IgD-negative memory B cell (primary cell): ENCODE results near the gene VIPR1. TPM values are rescaled to one million over a fixed set of nuclear protein-coding genes. Genes with fewer than 3 reads are reported as not detected.
A peak's percentile ranks its signal among the peaks of the same experiment; 100 is the strongest.

ENCODE experiments used
- H3K27ac Mint-ChIP-seq, 3 donors: one replicate each; pipeline ENCODE4 v1.8.0; 2020 to 2022; ENCODE audit warnings: mild to moderate bottlenecking in 3 of 3, mixed read lengths in 3 of 3, moderate library complexity in 1 of 3
- H3K27me3 Mint-ChIP-seq: one replicate; pipeline ENCODE4 v1.8.0; 2021; ENCODE audit warnings: mixed read lengths
- H3K36me3 Mint-ChIP-seq: one replicate; pipeline ENCODE4 v1.8.0; 2020; ENCODE audit warnings: mild to moderate bottlenecking, mixed read lengths
- H3K4me1 Mint-ChIP-seq, 3 donors: one replicate each; pipeline ENCODE4 v1.8.0; 2020 to 2022; ENCODE audit warnings: mixed read lengths in 3 of 3, mild to moderate bottlenecking in 1 of 3
- H3K4me3 Mint-ChIP-seq, 4 donors: one replicate each; pipeline ENCODE4 v1.8.0; 2020 to 2022; ENCODE audit warnings: mild to moderate bottlenecking in 4 of 4, mixed read lengths in 4 of 4, moderate library complexity in 3 of 4
- H3K9me3 Mint-ChIP-seq, 3 donors: one replicate each; pipeline ENCODE4 v1.8.0; 2020 to 2021; ENCODE audit warnings: mixed read lengths in 3 of 3, mild to moderate bottlenecking in 1 of 3
- polyA plus RNA-seq: library from polyadenylated mRNA; unstranded; fragments of 300-500 nt; fragmentation: Illumina TruSeq; gene quantifications from one replicate; pipeline ENCODE4 v1.2.3, GENCODE V29; 2021

The VIPR1 gene
- polyA plus RNA-seq, 1 donor from 2014 or later, result 3.1 TPM

DNA sequence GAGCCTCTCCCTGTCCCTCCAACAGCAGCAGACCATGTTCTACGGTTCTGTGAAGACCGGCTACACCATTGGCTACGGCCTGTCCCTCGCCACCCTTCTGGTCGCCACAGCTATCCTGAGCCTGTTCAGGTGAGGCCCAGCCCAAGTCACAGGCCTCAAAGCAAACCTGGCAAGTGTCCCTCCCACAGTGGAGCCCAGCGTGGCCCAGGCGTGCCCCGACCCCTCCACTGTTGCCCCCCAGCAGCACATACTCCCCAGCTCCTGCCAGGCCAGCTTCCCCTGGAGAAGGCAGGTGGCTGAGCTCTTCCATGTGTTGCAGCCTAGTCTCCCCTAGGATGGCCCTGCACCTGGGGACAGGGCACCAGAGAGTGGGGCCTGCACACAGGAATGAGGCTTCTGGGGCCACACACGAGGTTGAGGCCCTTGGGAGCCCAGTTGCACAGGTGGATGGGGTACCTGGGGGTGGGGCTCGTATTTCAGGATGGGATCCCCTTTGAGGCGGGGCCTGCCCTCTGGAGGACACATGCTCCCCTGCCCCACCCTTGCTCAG lies 25.0 kb downstream of the VIPR1 start:
- Mint-ChIP-seq H3K27me3 (peaks cover 3% of the 10 kb centered on the region), H3K27ac (peak overlapping the region in 1 of 3 donors; percentile 77), H3K36me3 (peaks cover 2% of the 10 kb centered on the region), H3K4me3 (no peak overlapping the region), H3K4me1 (peaks cover 0 to 11% (median 9%) of the 10 kb centered on the region in 3 donors), H3K9me3 (no peaks in the 10 kb centered on the region)

DNA sequence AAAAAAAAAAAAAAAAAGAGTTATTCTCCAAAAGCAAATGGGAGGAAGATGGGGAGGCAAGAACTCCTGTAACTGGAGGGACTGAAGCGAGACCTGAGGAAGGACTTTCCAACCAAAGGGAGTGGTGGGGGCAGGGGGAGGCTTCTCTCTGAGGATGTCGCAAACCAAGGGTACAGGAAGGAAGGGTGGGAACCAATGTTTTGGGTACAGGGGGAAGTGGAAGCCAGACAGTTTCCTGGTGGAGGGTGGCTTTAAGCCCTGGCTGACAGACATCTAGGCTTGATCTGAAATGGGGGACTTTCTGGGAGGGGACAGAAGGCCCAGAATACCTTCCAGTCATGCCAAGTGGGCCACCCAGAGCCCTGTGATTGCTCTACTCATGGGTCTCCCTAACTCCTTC lies 27.0 kb downstream of the VIPR1 start:
- Mint-ChIP-seq H3K27me3 (peaks cover 3% of the 10 kb centered on the region), H3K4me3 (peak overlapping the region in 1 of 4 donors; percentile 21), H3K9me3 (no peaks in the 10 kb centered on the region), H3K4me1 (peaks cover 0 to 11% (median 9%) of the 10 kb centered on the region in 3 donors), H3K27ac (no peak overlapping the region), H3K36me3 (peaks cover 2% of the 10 kb centered on the region)

DNA sequence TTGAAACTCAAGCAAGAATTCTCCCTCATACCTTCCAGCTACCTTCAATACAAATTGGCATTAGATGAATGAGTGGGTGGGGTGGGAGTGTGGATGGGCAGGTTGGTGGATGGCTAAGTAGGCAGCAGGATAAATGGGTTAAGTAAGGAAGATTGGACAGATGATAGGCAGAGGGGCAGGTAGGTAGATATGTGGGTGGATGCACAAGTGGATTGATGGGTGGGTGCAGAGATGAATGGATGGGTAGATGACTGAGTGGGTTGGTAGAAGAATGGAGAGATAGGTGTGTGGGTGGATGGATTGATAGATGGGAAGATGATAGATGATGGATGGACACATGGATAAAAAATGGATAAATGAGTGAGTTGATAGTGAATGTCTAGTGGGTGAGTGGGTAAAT lies 27.6 kb downstream of the VIPR1 start:
- peaks cover 3% of the 10 kb centered on the region for H3K27me3 Mint-ChIP-seq
- no peaks in the 10 kb centered on the region for H3K9me3 Mint-ChIP-seq
- peak overlapping the region in 1 of 4 donors; percentile 21 for H3K4me3 Mint-ChIP-seq
- peaks cover 0 to 11% (median 9%) of the 10 kb centered on the region in 3 donors for H3K4me1 Mint-ChIP-seq
- no peaks in the 10 kb centered on the region for H3K36me3 Mint-ChIP-seq
- H3K27ac Mint-ChIP-seq, result no peak overlapping the region

DNA sequence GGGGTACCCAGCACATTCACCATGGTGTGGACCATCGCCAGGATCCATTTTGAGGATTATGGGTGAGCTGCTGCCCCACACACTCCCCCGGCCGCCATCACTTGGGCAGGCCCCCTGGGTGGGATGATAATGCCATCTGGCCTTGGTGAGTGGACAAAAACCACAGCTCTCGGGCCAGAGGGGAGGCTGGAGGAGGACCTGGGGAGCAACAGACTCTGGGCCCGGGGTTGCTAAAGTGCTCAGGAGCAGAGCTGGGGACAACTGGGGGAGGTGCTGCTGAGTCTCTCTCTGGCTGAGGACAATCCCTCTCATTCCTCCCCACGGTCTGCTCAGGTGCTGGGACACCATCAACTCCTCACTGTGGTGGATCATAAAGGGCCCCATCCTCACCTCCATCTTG lies 29.0 kb downstream of the VIPR1 start:
- Mint-ChIP-seq H3K27me3 (peaks cover 3% of the 10 kb centered on the region), H3K9me3 (no peaks in the 10 kb centered on the region), H3K4me3 (no peak overlapping the region), H3K4me1 (peaks cover 0 to 11% (median 9%) of the 10 kb centered on the region in 3 donors), H3K36me3 (no peaks in the 10 kb centered on the region), H3K27ac (no peak overlapping the region)

DNA sequence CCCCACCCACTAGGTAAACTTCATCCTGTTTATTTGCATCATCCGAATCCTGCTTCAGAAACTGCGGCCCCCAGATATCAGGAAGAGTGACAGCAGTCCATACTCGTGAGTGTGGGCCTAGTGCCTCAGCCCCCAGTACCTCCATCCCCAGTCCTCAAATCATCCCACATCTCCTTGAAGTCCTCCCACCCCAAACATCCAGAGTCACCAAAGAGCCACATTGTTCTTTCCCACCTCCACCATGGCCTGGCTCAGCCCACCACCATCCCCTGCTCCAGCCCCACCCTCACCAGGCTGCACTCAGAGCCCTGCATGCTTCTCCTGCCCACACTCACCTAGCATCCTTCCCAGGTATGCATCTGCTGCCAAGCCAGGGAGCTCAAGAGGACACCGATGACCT lies 29.8 kb downstream of the VIPR1 start:
- H3K27me3 Mint-ChIP-seq, result peaks cover 3% of the 10 kb centered on the region
- H3K4me1 Mint-ChIP-seq, result peaks cover 0 to 11% (median 9%) of the 10 kb centered on the region in 3 donors
- H3K36me3 Mint-ChIP-seq, result no peaks in the 10 kb centered on the region
- H3K9me3 Mint-ChIP-seq, result no peaks in the 10 kb centered on the region
- H3K27ac Mint-ChIP-seq, result no peak overlapping the region
- H3K4me3 Mint-ChIP-seq, result no peak overlapping the region

DNA sequence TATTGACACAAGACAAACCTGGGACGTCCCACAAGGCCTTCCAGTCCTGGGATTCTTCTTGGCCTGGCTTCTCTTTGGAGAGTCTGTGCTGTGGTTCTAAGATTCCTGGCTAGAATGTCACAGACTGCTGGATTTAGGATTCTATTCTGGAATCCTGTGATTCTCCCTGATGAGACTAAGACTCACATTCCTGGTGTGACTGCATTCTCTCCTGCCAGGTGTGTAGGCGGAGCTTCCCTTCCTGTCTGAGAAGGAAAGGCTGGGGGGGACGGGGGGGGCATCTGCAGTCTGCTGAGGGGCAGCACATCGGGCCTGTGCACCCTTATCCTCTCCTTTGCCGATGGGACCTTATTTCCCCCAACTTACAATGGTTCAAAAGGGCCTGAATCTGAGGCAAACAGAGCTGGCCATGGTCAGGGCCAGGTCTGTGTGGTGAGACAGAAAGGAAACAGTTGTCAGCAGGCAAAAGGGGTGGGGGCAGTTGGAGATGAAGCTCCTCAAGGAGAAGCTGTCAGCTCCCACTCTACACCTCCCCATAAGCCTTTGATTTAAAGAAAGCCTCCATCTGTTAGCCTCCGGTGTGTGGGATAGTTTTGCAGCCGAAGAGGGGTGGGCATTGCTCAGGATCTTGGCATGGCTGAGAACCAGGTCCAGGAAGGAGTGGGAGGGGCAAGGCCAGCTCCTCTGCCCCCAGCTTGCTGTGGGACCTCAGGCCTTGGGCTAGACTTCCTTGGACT lies 30.9 kb downstream of the VIPR1 start:
- H3K9me3 Mint-ChIP-seq, result no peaks in the 10 kb centered on the region
- no peaks in the 10 kb centered on the region for H3K36me3 Mint-ChIP-seq
- peak overlapping the region in 1 of 3 donors; percentile 44 for H3K27ac Mint-ChIP-seq
- peaks cover 2% of the 10 kb centered on the region for H3K27me3 Mint-ChIP-seq
- peaks cover 0 to 11% (median 9%) of the 10 kb centered on the region in 3 donors for H3K4me1 Mint-ChIP-seq
- H3K4me3 Mint-ChIP-seq, result no peak overlapping the region

DNA sequence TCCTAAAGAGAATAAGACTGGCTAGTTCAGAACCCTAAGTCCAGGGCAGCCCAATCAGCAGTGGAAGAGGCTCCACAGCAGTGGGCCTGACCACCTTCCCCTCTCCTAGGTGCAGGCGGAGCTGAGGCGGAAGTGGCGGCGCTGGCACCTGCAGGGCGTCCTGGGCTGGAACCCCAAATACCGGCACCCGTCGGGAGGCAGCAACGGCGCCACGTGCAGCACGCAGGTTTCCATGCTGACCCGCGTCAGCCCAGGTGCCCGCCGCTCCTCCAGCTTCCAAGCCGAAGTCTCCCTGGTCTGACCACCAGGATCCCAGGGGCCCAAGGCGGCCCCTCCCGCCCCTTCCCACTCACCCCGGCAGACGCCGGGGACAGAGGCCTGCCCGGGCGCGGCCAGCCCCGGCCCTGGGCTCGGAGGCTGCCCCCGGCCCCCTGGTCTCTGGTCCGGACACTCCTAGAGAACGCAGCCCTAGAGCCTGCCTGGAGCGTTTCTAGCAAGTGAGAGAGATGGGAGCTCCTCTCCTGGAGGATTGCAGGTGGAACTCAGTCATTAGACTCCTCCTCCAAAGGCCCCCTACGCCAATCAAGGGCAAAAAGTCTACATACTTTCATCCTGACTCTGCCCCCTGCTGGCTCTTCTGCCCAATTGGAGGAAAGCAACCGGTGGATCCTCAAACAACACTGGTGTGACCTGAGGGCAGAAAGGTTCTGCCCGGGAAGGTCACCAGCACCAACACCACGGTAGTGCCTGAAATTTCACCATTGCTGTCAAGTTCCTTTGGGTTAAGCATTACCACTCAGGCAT lies 33.7 kb downstream of the VIPR1 start:
- no peak overlapping the region for H3K4me3 Mint-ChIP-seq
- peaks cover 2% of the 10 kb centered on the region for H3K27me3 Mint-ChIP-seq
- no peaks in the 10 kb centered on the region for H3K4me1 Mint-ChIP-seq
- H3K27ac Mint-ChIP-seq, result peak overlapping the region in 1 of 3 donors; percentile 77
- H3K9me3 Mint-ChIP-seq, result no peaks in the 10 kb centered on the region
- H3K36me3 Mint-ChIP-seq, result no peaks in the 10 kb centered on the region

DNA sequence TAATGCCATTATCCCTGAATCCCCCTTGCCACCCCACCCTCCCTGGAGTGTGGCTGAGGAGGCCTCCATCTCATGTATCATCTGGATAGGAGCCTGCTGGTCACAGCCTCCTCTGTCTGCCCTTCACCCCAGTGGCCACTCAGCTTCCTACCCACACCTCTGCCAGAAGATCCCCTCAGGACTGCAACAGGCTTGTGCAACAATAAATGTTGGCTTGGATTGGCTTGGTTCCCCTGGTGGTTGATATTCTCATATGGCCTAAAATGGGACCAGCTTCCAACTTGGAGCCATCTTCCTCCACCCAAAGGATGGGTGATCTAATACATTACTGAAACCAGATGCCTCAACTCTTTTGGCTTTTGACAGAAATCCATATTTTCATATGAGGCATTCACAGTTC lies 34.9 kb downstream of the VIPR1 start:
- Mint-ChIP-seq H3K27me3 (peaks cover 2% of the 10 kb centered on the region), H3K9me3 (no peaks in the 10 kb centered on the region), H3K27ac (no peak overlapping the region), H3K4me3 (no peak overlapping the region), H3K4me1 (no peaks in the 10 kb centered on the region), H3K36me3 (no peaks in the 10 kb centered on the region)

DNA sequence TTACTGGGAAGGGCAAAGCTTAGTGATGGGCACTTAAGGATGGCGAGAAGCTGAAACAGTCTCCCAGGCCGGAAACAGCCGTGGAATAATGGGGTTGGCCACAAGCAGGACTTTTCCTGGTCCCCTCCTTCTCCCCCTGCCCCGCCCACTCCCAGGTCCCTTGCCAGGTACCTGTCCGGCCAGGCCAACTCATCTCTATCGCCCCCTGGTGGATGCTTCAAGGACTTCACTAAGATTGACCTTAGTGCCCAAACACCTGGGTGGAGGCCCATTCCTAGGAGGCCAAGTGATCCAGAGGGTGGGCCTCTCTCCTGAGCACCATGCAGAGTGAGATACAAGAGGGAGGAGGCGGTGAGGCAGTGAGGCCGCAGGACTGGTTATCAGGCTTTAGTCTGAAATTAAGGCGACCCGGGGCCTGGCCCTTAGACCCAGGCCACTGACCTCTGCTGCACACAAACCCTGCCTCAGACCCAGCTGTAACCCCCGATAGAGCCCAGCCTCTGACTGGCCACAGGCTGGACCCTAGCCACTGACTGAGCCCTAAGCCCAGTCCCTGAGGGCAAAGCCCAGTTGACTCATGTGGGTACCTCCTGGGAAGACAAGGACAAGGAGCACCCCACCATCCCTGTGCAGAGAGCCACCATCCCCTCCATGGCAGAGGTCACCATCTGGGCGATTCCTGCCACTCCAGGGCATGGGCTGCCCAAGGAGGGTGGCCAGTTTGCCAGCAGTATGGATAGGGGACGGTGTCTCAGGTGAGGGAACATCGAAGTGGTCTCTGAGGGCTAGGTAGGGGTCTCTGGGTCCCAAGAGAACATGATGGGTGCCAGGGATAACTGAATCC lies 37.6 kb downstream of the VIPR1 start:
- Mint-ChIP-seq H3K4me3 (no peak overlapping the region), H3K9me3 (no peaks in the 10 kb centered on the region), H3K36me3 (no peaks in the 10 kb centered on the region), H3K4me1 (no peaks in the 10 kb centered on the region), H3K27ac (no peak overlapping the region), H3K27me3 (peaks cover 2% of the 10 kb centered on the region)

DNA sequence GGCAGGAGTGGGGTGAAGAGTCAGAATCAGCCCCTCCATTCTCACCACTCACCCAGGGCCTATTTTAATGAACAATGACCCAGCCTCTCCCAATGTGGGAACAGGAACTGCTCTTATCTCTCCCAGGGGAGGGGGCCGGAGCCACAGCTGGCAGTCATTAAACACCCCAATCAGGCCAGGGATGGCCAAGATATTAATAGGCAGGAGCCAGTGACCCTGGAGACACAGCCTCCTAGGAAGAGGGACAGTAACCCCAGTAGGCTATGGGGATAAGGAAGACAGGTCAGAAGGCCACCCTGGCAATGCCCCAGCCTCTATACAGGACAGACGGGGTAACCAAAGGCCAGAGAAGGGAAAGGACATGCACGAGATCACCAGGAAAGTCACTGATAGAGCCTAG lies 38.6 kb downstream of the VIPR1 start:
- Mint-ChIP-seq H3K27ac (no peak overlapping the region), H3K4me1 (no peaks in the 10 kb centered on the region), H3K27me3 (peaks cover 2% of the 10 kb centered on the region), H3K4me3 (no peak overlapping the region), H3K9me3 (no peaks in the 10 kb centered on the region), H3K36me3 (peaks cover 1% of the 10 kb centered on the region)

DNA sequence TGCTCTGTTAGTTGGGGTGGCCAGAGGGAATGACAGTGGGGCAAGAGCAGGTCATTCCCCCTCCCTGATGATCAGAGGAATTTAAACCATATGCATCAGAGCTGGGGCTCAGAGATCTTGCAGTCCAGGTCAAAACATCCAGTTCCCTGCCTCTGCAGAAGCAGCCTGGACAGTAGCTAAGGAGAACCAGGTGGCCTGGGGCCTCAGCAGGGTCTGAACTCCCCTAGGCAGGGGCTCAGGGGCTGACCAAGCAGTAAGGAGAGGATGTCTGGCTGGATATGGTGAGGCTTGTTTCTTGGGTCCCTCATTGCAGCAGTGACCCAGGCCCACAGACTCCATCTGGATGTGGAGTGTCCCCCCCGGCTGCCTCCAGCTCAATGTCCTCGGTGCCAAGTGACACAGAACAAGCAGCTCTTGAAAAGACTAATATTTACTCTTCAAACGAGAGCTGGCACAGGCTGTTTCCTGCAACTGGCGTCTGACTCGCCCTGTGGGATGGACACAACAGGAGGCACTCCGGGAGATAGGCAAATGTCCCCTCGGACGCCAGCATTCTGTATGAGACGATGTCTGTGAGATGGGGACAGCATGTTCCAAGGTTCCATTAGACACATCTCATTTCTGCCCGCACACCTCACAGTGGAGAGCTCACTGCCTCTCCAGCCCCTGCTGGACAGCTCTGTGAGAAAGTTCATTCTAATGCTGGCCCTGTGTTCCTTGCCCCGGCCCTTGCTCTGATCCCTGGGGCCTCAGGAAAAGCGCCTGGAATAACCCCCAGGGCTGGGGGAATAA lies 42.2 kb downstream of the VIPR1 start:
- no peaks in the 10 kb centered on the region for H3K9me3 Mint-ChIP-seq
- H3K27ac Mint-ChIP-seq, result no peak overlapping the region
- no peak overlapping the region for H3K4me3 Mint-ChIP-seq
- H3K4me1 Mint-ChIP-seq, result no peaks in the 10 kb centered on the region
- peaks cover 4% of the 10 kb centered on the region for H3K36me3 Mint-ChIP-seq
- H3K27me3 Mint-ChIP-seq, result peaks cover 2% of the 10 kb centered on the region

DNA sequence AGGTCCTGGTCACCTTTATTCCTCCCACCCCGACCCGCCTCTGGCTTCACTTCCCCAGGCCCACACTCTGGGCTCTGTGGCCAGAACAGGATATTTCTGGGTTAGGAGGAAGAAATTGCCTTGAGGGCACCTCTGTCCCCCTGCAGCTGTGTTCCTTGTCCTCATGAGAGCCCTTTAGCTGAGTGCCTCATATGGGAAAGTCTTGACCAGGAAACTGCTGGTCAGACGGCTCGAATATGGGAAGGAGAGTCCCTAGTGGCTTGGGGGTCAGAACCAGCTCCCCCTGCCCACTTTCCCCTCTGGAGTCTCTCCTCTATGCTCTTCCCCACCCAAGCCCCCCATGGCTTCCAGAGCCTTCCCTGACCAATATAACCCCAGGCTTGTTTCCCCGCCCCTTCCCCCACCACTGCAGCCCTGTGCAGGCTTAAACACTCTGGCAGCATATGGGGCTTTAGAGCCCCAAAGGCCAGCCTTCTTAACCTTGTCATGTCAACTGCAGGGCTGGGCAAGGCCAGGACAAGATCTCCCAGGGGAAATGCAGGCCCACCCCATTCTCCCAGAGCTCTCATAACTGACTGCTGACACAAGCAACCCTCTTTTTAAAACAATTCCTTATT lies 42.9 kb downstream of the VIPR1 start:
- Mint-ChIP-seq H3K27ac (no peak overlapping the region), H3K27me3 (peaks cover 2% of the 10 kb centered on the region), H3K36me3 (peaks cover 4% of the 10 kb centered on the region), H3K9me3 (no peaks in the 10 kb centered on the region), H3K4me3 (no peak overlapping the region), H3K4me1 (no peaks in the 10 kb centered on the region)

DNA sequence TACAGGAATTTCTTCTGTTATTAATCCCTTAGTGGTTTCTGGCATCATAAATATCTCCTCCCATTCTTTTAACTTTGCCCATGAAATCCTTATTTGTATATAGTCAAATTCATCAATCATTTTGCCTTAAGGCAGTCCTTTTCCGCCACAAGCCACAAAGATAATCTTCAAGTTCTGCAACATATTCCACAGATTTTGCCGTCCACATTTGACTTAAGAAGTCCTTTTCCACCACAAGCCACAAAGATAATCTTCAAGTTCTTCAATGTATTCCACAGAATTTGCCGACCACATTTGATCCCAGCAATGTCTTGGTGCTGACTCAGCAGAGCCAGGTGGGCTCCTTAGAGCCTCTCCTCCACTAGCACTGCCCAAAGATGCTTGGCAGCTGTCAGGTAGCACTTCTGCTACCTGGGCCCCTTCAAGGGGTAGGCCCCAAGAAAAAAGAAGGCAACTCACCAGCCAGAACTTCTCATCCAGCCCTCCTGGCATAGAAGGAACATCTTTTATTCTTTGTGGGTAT lies 44.3 kb downstream of the VIPR1 start:
- Mint-ChIP-seq H3K4me1 (no peaks in the 10 kb centered on the region), H3K4me3 (no peak overlapping the region), H3K27me3 (no peaks in the 10 kb centered on the region), H3K9me3 (no peaks in the 10 kb centered on the region), H3K27ac (no peak overlapping the region), H3K36me3 (peaks cover 4% of the 10 kb centered on the region)
